Measurements from ENCODE around the gene TRPM3.

DNA sequence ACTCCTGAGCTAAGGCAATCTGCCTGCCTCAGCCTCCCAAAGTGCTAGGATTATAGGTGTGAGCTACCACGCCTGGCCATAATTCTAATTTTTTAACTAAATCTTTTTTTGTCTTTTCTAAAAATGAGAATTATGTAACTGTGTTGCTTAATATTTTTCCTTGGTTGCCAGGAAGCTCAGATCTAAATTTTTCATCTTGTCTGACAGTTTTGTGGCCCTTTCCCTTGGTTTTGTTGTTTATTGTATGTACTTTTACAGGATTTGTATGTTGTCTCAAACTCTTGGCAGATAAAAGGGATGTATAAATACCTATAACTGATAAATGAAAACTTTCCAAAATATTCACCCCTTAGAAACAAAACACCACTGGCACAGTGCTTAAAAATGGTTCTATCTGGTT lies 618.7 kb downstream of the TRPM3 start:
- TF ChIP-seq, protein P1, sequence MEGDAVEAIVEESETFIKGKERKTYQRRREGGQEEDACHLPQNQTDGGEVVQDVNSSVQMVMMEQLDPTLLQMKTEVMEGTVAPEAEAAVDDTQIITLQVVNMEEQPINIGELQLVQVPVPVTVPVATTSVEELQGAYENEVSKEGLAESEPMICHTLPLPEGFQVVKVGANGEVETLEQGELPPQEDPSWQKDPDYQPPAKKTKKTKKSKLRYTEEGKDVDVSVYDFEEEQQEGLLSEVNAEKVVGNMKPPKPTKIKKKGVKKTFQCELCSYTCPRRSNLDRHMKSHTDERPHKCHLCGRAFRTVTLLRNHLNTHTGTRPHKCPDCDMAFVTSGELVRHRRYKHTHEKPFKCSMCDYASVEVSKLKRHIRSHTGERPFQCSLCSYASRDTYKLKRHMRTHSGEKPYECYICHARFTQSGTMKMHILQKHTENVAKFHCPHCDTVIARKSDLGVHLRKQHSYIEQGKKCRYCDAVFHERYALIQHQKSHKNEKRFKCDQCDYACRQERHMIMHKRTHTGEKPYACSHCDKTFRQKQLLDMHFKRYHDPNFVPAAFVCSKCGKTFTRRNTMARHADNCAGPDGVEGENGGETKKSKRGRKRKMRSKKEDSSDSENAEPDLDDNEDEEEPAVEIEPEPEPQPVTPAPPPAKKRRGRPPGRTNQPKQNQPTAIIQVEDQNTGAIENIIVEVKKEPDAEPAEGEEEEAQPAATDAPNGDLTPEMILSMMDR (IDR thresholded peaks at IDR 0.05; ENCODE audit: low read depth, low read length): no peak
- TF ChIP-seq EZH2phosphoT487 (IDR thresholded peaks at IDR 0.05; ENCODE audit: low read depth): no peak

Data from OCI-LY3 (cell line).